BE2C (cell line): ENCODE measurements around the gene FAM32A.

Experiments used
- DNase-seq: peaks from one replicate; pipeline ENCODE4 v3.0.0-alpha.2; 2020
- H3K27me3 ChIP-seq: fragments of 250-450 bp; sonication (Bioruptor Pico); 2 replicates; pipeline ENCODE4 v1.5.1; 2020; ENCODE audit warnings: mild to moderate bottlenecking
- H3K36me3 ChIP-seq: fragments of 250-450 bp; sonication (Bioruptor Pico); 2 replicates; pipeline ENCODE4 v1.5.1; 2020; ENCODE audit warnings: mild to moderate bottlenecking
- H3K4me1 ChIP-seq: fragments of 250-450 bp; sonication (Bioruptor Pico); 2 replicates; pipeline ENCODE4 v1.5.1; 2020
- H3K4me3 ChIP-seq: 2 replicates; pipeline ENCODE4 v1.5.1; 2011; ENCODE audit warnings: low read depth, low read length
- H3K9me3 ChIP-seq: fragments of 250-450 bp; sonication (Bioruptor Pico); 2 replicates; pipeline ENCODE4 v1.5.1; 2020
- CTCF ChIP-seq: IDR thresholded peaks from 2 replicates; pipeline ENCODE4 v1.5.1; 2012; ENCODE audit warnings: mild to moderate bottlenecking, low read depth, low read length

Gene FAM32A

GRCh38 chr19:16142032-16142580 is 43.1 kb upstream of the FAM32A start:
- Histone ChIP-seq H3K36me3 (no peaks in the 10 kb centered on the region), H3K4me3 (no peak overlapping the region)
- no peak for TF ChIP-seq CTCF

GRCh38 chr19:16143399-16144215 is 41.6 kb upstream of the FAM32A start, which contains the start of gene HSH2D:
Gene HSH2D, plus strand, starts transcription at chr19:16143685. Its CDS starts 5,066 bp downstream, at chr19:16148751.
- no peaks in the 10 kb centered on the region for H3K27me3 ChIP-seq
- H3K4me3 ChIP-seq, result no peak within 1 kb of the TSS
- no peaks in the 10 kb centered on the region for H3K4me1 ChIP-seq
- no peaks in the 10 kb centered on the region for H3K36me3 ChIP-seq
- no peak for TF ChIP-seq CTCF
- no peaks in the 10 kb centered on the region for H3K9me3 ChIP-seq
- no peak for DNase-seq

More at GRCh38 chr19:16142032-16142580, 43.1 kb upstream of the FAM32A start:
- no peaks in the 10 kb centered on the region for H3K27me3 ChIP-seq
- no peaks in the 10 kb centered on the region for H3K4me1 ChIP-seq
- H3K9me3 ChIP-seq, result no peaks in the 10 kb centered on the region
- no peak for DNase-seq

GRCh38 chr19:16144216-16144581 is 41.0 kb upstream of the FAM32A start:
- Histone ChIP-seq H3K36me3 (no peaks in the 10 kb centered on the region), H3K27me3 (no peaks in the 10 kb centered on the region), H3K4me3 (no peak overlapping the region), H3K4me1 (no peaks in the 10 kb centered on the region), H3K9me3 (no peaks in the 10 kb centered on the region; the same call in 1 of the 2 replicates)
- no peak for TF ChIP-seq CTCF
- DNase-seq, result no peak

GRCh38 chr19:16146112-16146511 is 39.1 kb upstream of the FAM32A start:
- no peak for TF ChIP-seq CTCF
- DNase-seq, result no peak
- Histone ChIP-seq H3K4me3 (no peak overlapping the region), H3K9me3 (no peaks in the 10 kb centered on the region; the same call in 1 of the 2 replicates), H3K4me1 (no peaks in the 10 kb centered on the region), H3K36me3 (no peaks in the 10 kb centered on the region), H3K27me3 (no peaks in the 10 kb centered on the region)

- H3K4me1 ChIP-seq, result no peaks in the 10 kb centered on the region
- TF ChIP-seq CTCF, result no peak
- H3K4me3 ChIP-seq, result no peak overlapping the region
Measured at GRCh38 chr19:16148443-16149229, 36.6 kb upstream of the FAM32A start.

More at GRCh38 chr19:16148443-16149229, 36.6 kb upstream of the FAM32A start:
- H3K9me3 ChIP-seq, result no peaks in the 10 kb centered on the region; the same call in 1 of the 2 replicates
- DNase-seq, result no peak
- H3K36me3 ChIP-seq, result no peaks in the 10 kb centered on the region
- H3K27me3 ChIP-seq, result no peaks in the 10 kb centered on the region
